WTC11 (cell line): Measurements from ENCODE around the gene CD48. TPM values are rescaled to one million over a fixed set of nuclear protein-coding genes. Genes with fewer than 3 reads are reported as not detected.

Source experiments
- ATAC-seq: fragments of 200-7000 bp; cut with Tn5 transposase; 2 replicates; pipeline ENCODE4 v1.10.0; 2021; ENCODE audit warnings: mild to moderate bottlenecking, moderate library complexity
- CTCF ChIA-PET: fragments of 300-600 bp; sonication (Branson Sonifier 250); formaldehyde crosslinking; loops from one replicate; lab custom pipeline; 2021; ENCODE audit warnings: antibody characterized with exemption; lab: Charles Lee
- POLR2A ChIA-PET: fragments of 350-600 bp; sonication (Branson Sonifier 250); formaldehyde crosslinking; loops from one replicate; lab custom pipeline; 2021; ENCODE audit warnings: antibody characterized with exemption; lab: Charles Lee
- DNase-seq: peaks from one replicate; pipeline ENCODE4 v3.0.0; 2021; ENCODE audit warnings: low spot score
- H3K27ac Mint-ChIP-seq: 2 replicates; pipeline ENCODE4 v1.8.0; 2021; ENCODE audit warnings: mixed read lengths
- H3K27me3 Mint-ChIP-seq: 2 replicates; pipeline ENCODE4 v1.8.0; 2021; ENCODE audit warnings: low read depth, mild to moderate bottlenecking, moderate library complexity, mixed read lengths
- H3K36me3 Mint-ChIP-seq: 2 replicates; pipeline ENCODE4 v1.8.0; 2021; ENCODE audit warnings: mixed read lengths
- H3K4me1 Mint-ChIP-seq: 2 replicates; pipeline ENCODE4 v1.8.0; 2022; ENCODE audit warnings: mixed read lengths
- H3K4me3 Mint-ChIP-seq: 2 replicates; pipeline ENCODE4 v1.8.0; 2021; ENCODE audit warnings: mild to moderate bottlenecking, moderate library complexity, mixed read lengths
- H3K9me3 Mint-ChIP-seq: 2 replicates; pipeline ENCODE4 v1.8.0; 2021; ENCODE audit warnings: mixed read lengths
- ATF2 ChIP-seq: sonication (generic); formaldehyde crosslinking; IDR thresholded peaks from 2 replicates; pipeline ENCODE4 v1.8.1; 2022; ENCODE audit warnings: low read depth, missing genetic modification reagents, borderline replicate concordance
- CREB1 ChIP-seq: sonication (generic); formaldehyde crosslinking; IDR thresholded peaks from 2 replicates; pipeline ENCODE4 v1.8.0; 2023; ENCODE audit warnings: mild to moderate bottlenecking, missing genetic modification reagents
- CTCF ChIP-seq: fragments of 200-600 bp; IDR thresholded peaks from 2 replicates; pipeline ENCODE4 v1.8.0; 2022; ENCODE audit warnings: antibody characterized with exemption
- EMX1 ChIP-seq: fragments of 250-450 bp; sonication (Bioruptor Pico); IDR thresholded peaks from 2 replicates; pipeline ENCODE4 v1.8.0; 2021; ENCODE audit warnings: mild to moderate bottlenecking
- IRF2 ChIP-seq: sonication (generic); formaldehyde crosslinking; IDR thresholded peaks from 2 replicates; pipeline ENCODE4 v1.8.0; 2022; ENCODE audit warnings: low read depth, missing genetic modification reagents, borderline replicate concordance
- MLX ChIP-seq: sonication (generic); formaldehyde crosslinking; IDR thresholded peaks from 2 replicates; pipeline ENCODE4 v1.8.1; 2023; ENCODE audit warnings: mild to moderate bottlenecking, missing genetic modification reagents, moderate library complexity
- MXD4 ChIP-seq: fragments of 250-450 bp; sonication (Bioruptor Pico); IDR thresholded peaks from 2 replicates; pipeline ENCODE4 v1.8.0; 2021; ENCODE audit warnings: mild to moderate bottlenecking, moderate library complexity, borderline replicate concordance
- MYBL2 ChIP-seq: sonication (generic); formaldehyde crosslinking; IDR thresholded peaks from 2 replicates; pipeline ENCODE4 v1.8.1; 2023; ENCODE audit warnings: mild to moderate bottlenecking, moderate library complexity, missing genetic modification reagents
- NFE2L1 ChIP-seq: sonication (generic); formaldehyde crosslinking; IDR thresholded peaks from 2 replicates; pipeline ENCODE4 v1.8.1; 2023; ENCODE audit warnings: missing genetic modification reagents
- NR3C1 ChIP-seq: sonication (generic); formaldehyde crosslinking; conservative IDR thresholded peaks from 2 replicates; pipeline ENCODE4 v1.8.1; 2023; ENCODE audit warnings: low read depth, mild to moderate bottlenecking, missing genetic modification reagents
- RELA ChIP-seq: sonication (generic); formaldehyde crosslinking; IDR thresholded peaks from 2 replicates; pipeline ENCODE4 v1.8.1; 2022; ENCODE audit warnings: missing genetic modification reagents, mild to moderate bottlenecking, borderline replicate concordance
- SMAD4 ChIP-seq: sonication (generic); formaldehyde crosslinking; IDR thresholded peaks from 2 replicates; pipeline ENCODE4 v1.8.0; 2022; ENCODE audit warnings: mild to moderate bottlenecking, missing genetic modification reagents
- SP1 ChIP-seq: sonication (generic); formaldehyde crosslinking; conservative IDR thresholded peaks from 2 replicates; pipeline ENCODE4 v1.8.1; 2022; ENCODE audit warnings: missing genetic modification reagents
- TCF7 ChIP-seq: sonication (generic); formaldehyde crosslinking; IDR thresholded peaks from 2 replicates; pipeline ENCODE4 v1.8.0; 2022; ENCODE audit warnings: mild to moderate bottlenecking, low read depth, missing genetic modification reagents, moderate library complexity
- ZBTB21 ChIP-seq: sonication (generic); formaldehyde crosslinking; IDR thresholded peaks from 2 replicates; pipeline ENCODE4 v1.8.1; 2023; ENCODE audit warnings: mild to moderate bottlenecking, missing genetic modification reagents, borderline replicate concordance
- ZNF121 ChIP-seq: sonication (generic); formaldehyde crosslinking; IDR thresholded peaks from 2 replicates; pipeline ENCODE4 v1.8.0; 2023; ENCODE audit warnings: missing genetic modification reagents
- ZNF423 ChIP-seq: fragments of 250-450 bp; sonication (Bioruptor Pico); IDR thresholded peaks from 2 replicates; pipeline ENCODE4 v2.1.2; 2022; ENCODE audit warnings: mild to moderate bottlenecking, moderate library complexity
- ZNF512 ChIP-seq: sonication (generic); formaldehyde crosslinking; IDR thresholded peaks from 2 replicates; pipeline ENCODE4 v1.8.1; 2022; ENCODE audit warnings: missing genetic modification reagents, borderline replicate concordance
- ZNF671 ChIP-seq: fragments of 250-450 bp; sonication (Bioruptor Pico); IDR thresholded peaks from 2 replicates; pipeline ENCODE4 v1.8.0; 2021; ENCODE audit warnings: mild to moderate bottlenecking
- total RNA-seq: library from RNA; stranded (reverse); gene quantifications from 3 replicates; pipeline ENCODE4 v1.2.3, GENCODE V29; 2021
- TF ChIP-seq, protein P1 (sequence below): sonication (generic); formaldehyde crosslinking; IDR thresholded peaks from 2 replicates; pipeline ENCODE4 v1.8.0; 2022; ENCODE audit warnings: mild to moderate bottlenecking, missing genetic modification reagents
- TF ChIP-seq, protein P2 (sequence below): fragments of 250-450 bp; sonication (Bioruptor Pico); IDR thresholded peaks from 2 replicates; pipeline ENCODE4 v1.8.0; 2021; ENCODE audit warnings: mild to moderate bottlenecking
- TF ChIP-seq, protein P3 (sequence below): fragments of 250-450 bp; sonication (Bioruptor Pico); IDR thresholded peaks from 2 replicates; pipeline ENCODE4 v2.1.2; 2022; ENCODE audit warnings: mild to moderate bottlenecking, moderate library complexity
- TF ChIP-seq, protein P4 (sequence below): sonication (generic); formaldehyde crosslinking; IDR thresholded peaks from 2 replicates; pipeline ENCODE4 v1.8.0; 2022; ENCODE audit warnings: mild to moderate bottlenecking, missing genetic modification reagents

Gene CD48
- total RNA-seq, 1 experiment from 2014 or later, result 0.66 TPM

GRCh38 chr1:160681891-160682140 lies 29.8 kb downstream of the CD48 start:
- no peak overlapping the region for H3K27ac Mint-ChIP-seq
- peaks cover 34% of the 10 kb centered on the region for H3K36me3 Mint-ChIP-seq
- ChIA-PET CTCF (interaction anchor here (0.6 to 2.9 kb wide), 32 partner anchors 9 to 332 kb away, joined by 3 to 26 read pairs (median 5); partner anchors contain the start of genes ITLN1 and ITLN2), POLR2A (interaction anchor here (1.0 kb wide), 1 partner anchor 308 kb away, joined by 3 read pairs; no protein-coding TSS in a partner anchor)
- no peaks in the 10 kb centered on the region; the same call in 1 of the 2 replicates for H3K27me3 Mint-ChIP-seq
- peaks cover 8% of the 10 kb centered on the region for H3K4me1 Mint-ChIP-seq
- peaks cover 21% of the 10 kb centered on the region for H3K9me3 Mint-ChIP-seq
- no peak for TF ChIP-seq SP1 (CRISPR knock-in tag)
- TF ChIP-seq MXD4 (CRISPR knock-in tag), result no peak
- TF ChIP-seq MLX (CRISPR knock-in tag), result no peak
- TF ChIP-seq SMAD4, result no peak
- no peak for TF ChIP-seq NR3C1 (CRISPR knock-in tag)
- TF ChIP-seq, protein P1, sequence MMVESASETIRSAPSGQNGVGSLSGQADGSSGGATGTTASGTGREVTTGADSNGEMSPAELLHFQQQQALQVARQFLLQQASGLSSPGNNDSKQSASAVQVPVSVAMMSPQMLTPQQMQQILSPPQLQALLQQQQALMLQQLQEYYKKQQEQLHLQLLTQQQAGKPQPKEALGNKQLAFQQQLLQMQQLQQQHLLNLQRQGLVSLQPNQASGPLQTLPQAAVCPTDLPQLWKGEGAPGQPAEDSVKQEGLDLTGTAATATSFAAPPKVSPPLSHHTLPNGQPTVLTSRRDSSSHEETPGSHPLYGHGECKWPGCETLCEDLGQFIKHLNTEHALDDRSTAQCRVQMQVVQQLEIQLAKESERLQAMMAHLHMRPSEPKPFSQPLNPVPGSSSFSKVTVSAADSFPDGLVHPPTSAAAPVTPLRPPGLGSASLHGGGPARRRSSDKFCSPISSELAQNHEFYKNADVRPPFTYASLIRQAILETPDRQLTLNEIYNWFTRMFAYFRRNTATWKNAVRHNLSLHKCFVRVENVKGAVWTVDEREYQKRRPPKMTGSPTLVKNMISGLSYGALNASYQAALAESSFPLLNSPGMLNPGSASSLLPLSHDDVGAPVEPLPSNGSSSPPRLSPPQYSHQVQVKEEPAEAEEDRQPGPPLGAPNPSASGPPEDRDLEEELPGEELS (CRISPR knock-in tag), result no peak
- no peak for TF ChIP-seq NFE2L1 (CRISPR knock-in tag)
- TF ChIP-seq EMX1 (CRISPR knock-in tag), result no peak
- no peak for TF ChIP-seq MYBL2 (CRISPR knock-in tag)
- no peak for TF ChIP-seq IRF2 (CRISPR knock-in tag)
- TF ChIP-seq ZNF512 (CRISPR knock-in tag), result no peak
- no peak for TF ChIP-seq ZNF423 (CRISPR knock-in tag)
- no peak for TF ChIP-seq ZNF671 (CRISPR knock-in tag)
- no peak for TF ChIP-seq RELA (CRISPR knock-in tag)
- TF ChIP-seq, all 79 proteins: peak for 0
- ATAC-seq, result no peak
- DNase-seq, result no peak
- no peak overlapping the region for H3K4me3 Mint-ChIP-seq

- DNase-seq, result peak; percentile 93
- CTCF ChIA-PET, result interaction anchor here (0.6 to 2.9 kb wide), 47 partner anchors 9 to 452 kb away, joined by 3 to 26 read pairs (median 4); partner anchors contain the start of genes DEDD, ITLN1, ITLN2 and NIT1
- Mint-ChIP-seq H3K9me3 (peaks cover 16% of the 10 kb centered on the region), H3K36me3 (peaks cover 29% of the 10 kb centered on the region), H3K4me3 (no peak overlapping the region), H3K27me3 (no peaks in the 10 kb centered on the region; the same call in 1 of the 2 replicates), H3K4me1 (peaks cover 9% of the 10 kb centered on the region), H3K27ac (no peak overlapping the region)
- peak; percentile 86 for TF ChIP-seq CTCF
- no peak for TF ChIP-seq CREB1 (CRISPR knock-in tag)
- no peak for TF ChIP-seq ATF2
- TF ChIP-seq ZNF121 (CRISPR knock-in tag), result no peak
- TF ChIP-seq, protein P2, sequence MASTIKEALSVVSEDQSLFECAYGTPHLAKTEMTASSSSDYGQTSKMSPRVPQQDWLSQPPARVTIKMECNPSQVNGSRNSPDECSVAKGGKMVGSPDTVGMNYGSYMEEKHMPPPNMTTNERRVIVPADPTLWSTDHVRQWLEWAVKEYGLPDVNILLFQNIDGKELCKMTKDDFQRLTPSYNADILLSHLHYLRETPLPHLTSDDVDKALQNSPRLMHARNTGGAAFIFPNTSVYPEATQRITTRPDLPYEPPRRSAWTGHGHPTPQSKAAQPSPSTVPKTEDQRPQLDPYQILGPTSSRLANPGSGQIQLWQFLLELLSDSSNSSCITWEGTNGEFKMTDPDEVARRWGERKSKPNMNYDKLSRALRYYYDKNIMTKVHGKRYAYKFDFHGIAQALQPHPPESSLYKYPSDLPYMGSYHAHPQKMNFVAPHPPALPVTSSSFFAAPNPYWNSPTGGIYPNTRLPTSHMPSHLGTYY (CRISPR knock-in tag), result peak; percentile 56; the same call in 1 of the 2 replicates
- no peak for TF ChIP-seq TCF7
- TF ChIP-seq NFE2L1 (CRISPR knock-in tag), result no peak
- TF ChIP-seq ZBTB21 (CRISPR knock-in tag), result no peak
- TF ChIP-seq, protein P3, sequence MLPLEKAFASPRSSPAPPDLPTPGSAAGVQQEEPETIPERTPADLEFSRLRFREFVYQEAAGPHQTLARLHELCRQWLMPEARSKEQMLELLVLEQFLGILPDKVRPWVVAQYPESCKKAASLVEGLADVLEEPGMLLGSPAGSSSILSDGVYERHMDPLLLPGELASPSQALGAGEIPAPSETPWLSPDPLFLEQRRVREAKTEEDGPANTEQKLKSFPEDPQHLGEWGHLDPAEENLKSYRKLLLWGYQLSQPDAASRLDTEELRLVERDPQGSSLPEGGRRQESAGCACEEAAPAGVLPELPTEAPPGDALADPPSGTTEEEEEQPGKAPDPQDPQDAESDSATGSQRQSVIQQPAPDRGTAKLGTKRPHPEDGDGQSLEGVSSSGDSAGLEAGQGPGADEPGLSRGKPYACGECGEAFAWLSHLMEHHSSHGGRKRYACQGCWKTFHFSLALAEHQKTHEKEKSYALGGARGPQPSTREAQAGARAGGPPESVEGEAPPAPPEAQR, result no peak
- TF ChIP-seq, protein P4, sequence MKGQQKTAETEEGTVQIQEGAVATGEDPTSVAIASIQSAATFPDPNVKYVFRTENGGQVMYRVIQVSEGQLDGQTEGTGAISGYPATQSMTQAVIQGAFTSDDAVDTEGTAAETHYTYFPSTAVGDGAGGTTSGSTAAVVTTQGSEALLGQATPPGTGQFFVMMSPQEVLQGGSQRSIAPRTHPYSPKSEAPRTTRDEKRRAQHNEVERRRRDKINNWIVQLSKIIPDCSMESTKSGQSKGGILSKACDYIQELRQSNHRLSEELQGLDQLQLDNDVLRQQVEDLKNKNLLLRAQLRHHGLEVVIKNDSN (CRISPR knock-in tag), result no peak
- POLR2A ChIA-PET, result interaction anchor here (1.0 kb wide), 1 partner anchor 309 kb away, joined by 3 read pairs; no protein-coding TSS in a partner anchor
- peak; percentile 100 for ATAC-seq
These were observed 30.3 kb downstream of the CD48 start for GRCh38 chr1:160681066-160681890.
